Hepatocyte (in vitro differentiated cells): ENCODE results near the gene SDHA. TPM values are rescaled to one million over a fixed set of nuclear protein-coding genes. Genes with fewer than 3 reads are reported as not detected.
"Not testable (repeated sequence)": the region's sequence is repeated elsewhere in the genome, so short reads cannot be mapped to it uniquely, and the experiment has no call there.

Experiments used
- DNase-seq: peaks from one replicate; pipeline ENCODE4 v3.0.0-alpha.2; 2016; ENCODE audit warnings: low spot score
- H2AFZ ChIP-seq: fragments of 200-600 bp; sonication (generic); 2 replicates; pipeline ENCODE4 v1.6.0; 2016; ENCODE audit warnings: antibody characterized with exemption, mild to moderate bottlenecking
- H3K27ac ChIP-seq: fragments of 200-600 bp; sonication (generic); 2 replicates; pipeline ENCODE4 v1.5.1; 2016; ENCODE audit warnings: mild to moderate bottlenecking
- H3K27me3 ChIP-seq: fragments of 200-600 bp; sonication (generic); 2 replicates; pipeline ENCODE4 v1.6.1; 2016
- H3K36me3 ChIP-seq: fragments of 200-600 bp; sonication (generic); replicated peaks from 2 replicates; pipeline ENCODE4 v1.5.1; 2016; ENCODE audit warnings: low read depth; ENCODE audit not compliant: insufficient read depth
- H3K4me1 ChIP-seq: fragments of 200-600 bp; sonication (generic); 2 replicates; pipeline ENCODE4 v1.5.1; 2016; ENCODE audit warnings: mild to moderate bottlenecking, moderate library complexity; ENCODE audit not compliant: insufficient read depth
- H3K4me2 ChIP-seq: fragments of 200-600 bp; sonication (generic); 2 replicates; pipeline ENCODE4 v1.6.0; 2016
- H3K4me3 ChIP-seq: fragments of 200-600 bp; sonication (generic); 2 replicates; pipeline ENCODE4 v1.5.1; 2016; ENCODE audit warnings: mild to moderate bottlenecking
- H3K79me2 ChIP-seq: fragments of 200-600 bp; sonication (generic); 2 replicates; pipeline ENCODE4 v1.6.0; 2017; ENCODE audit warnings: mild to moderate bottlenecking
- H3K9me2 ChIP-seq: fragments of 200-600 bp; sonication (generic); replicated peaks from 2 replicates; pipeline ENCODE4 v1.6.0; 2017; ENCODE audit warnings: mild to moderate bottlenecking; ENCODE audit not compliant: insufficient read depth
- H3K9me3 ChIP-seq: fragments of 200-600 bp; sonication (generic); 2 replicates; pipeline ENCODE4 v1.5.1; 2016; ENCODE audit warnings: low read depth, mild to moderate bottlenecking
- H4K20me1 ChIP-seq: fragments of 200-600 bp; sonication (generic); 2 replicates; pipeline ENCODE4 v1.6.0; 2016; ENCODE audit warnings: mild to moderate bottlenecking; ENCODE audit not compliant: insufficient read depth, poor library complexity, severe bottlenecking
- CTCF ChIP-seq: fragments of 200-600 bp; sonication (generic); IDR thresholded peaks from 2 replicates; pipeline ENCODE4 v1.5.1; 2016; ENCODE audit warnings: antibody characterized with exemption, mild to moderate bottlenecking; ENCODE audit not compliant: poor library complexity
- EZH2 ChIP-seq: fragments of 200-600 bp; sonication (generic); IDR thresholded peaks from 2 replicates; pipeline ENCODE4 v1.6.1; 2016; ENCODE audit warnings: antibody characterized with exemption, mild to moderate bottlenecking, borderline replicate concordance
- EZH2phosphoT487 ChIP-seq: fragments of 200-600 bp; sonication (generic); IDR thresholded peaks from one replicate; pipeline ENCODE4 v1.6.1; 2018; ENCODE audit warnings: antibody characterized with exemption, mild to moderate bottlenecking, low read depth, moderate library complexity; ENCODE audit not compliant: unreplicated experiment, severe bottlenecking
- WGBS: methylation state at CpG from one replicate; pipeline ENCODE4 v1.1.6; 2016; ENCODE audit warnings: low lambda C conversion rate; ENCODE audit errors: missing lambda C conversion rate; 5-methylcytosine and 5-hydroxymethylcytosine counted together
- polyA plus RNA-seq: library from polyadenylated mRNA; unstranded; fragments of >200 nt; fragmentation: Nextera tagmentation; extraction: Ambion mirVana; gene quantifications from 2 replicates; pipeline ENCODE4 v1.2.1, GENCODE V29; 2016
- total RNA-seq: library from RNA; depleted of rRNA; stranded (reverse); fragments of >200 nt; gene quantifications from 2 replicates; pipeline ENCODE4 v1.2.3, GENCODE V29; 2014

The SDHA gene
- total RNA-seq (91.2 and 102 TPM in 2 replicates), polyA plus RNA-seq (140 and 159 TPM in 2 replicates)

DNA sequence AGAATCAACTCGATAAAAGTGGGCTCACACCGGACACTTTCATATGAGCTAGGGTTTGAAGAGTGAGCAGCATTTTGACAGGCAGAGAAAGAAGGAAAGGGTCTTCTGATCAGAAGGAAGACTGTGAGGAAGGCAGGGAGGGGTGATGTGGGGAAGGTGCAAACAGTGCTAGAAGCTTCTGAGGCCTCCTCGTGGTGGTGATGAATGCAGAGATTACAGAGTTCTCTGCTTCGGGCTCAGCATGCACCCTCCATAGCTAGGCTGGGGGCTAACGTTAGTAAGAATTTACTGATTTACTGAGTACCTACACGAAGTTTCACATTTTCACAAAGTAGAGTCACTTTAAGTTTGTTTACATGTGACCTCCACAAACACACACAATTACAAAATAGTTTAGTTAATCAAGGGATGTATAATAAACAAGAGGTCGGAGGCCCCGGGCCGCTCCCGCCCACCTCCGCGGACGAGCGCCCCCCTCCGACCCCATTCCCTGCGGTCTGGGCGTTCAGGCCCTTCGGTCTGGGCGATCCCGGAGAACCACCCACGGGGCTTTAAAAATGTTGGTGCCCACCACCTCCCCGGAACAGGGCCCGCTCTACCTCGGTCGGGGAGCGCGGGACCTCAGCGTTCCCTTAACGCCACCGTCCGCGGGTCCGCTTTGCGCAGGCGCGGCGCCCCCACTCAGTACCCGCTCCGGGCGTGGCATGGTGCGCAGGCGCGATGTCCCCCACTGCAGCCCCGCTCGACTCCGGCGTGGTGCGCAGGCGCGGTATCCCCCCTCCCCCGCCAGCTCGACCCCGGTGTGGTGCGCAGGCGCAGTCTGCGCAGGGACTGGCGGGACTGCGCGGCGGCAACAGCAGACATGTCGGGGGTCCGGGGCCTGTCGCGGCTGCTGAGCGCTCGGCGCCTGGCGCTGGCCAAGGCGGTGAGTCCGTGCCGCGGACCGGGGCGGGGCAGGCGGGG lies at the start of gene SDHA, which contains the start of gene CCDC127:
SDHA (plus strand) TSS at position 827 of the 963 bp plus-strand sequence; CDS start at position 863, 36 bp downstream.
CCDC127 (minus strand) TSS at position 660 of the 963 bp plus-strand sequence. CDS start 1,304 bp downstream, outside the sequence.
- Histone ChIP-seq H2AFZ (peak within 1 kb of the TSS; percentile 92), H3K4me3 (peak within 1 kb of the TSS; percentile 90), H4K20me1 (peaks cover 33% of the 10 kb centered on the region), H3K4me2 (peak within 1 kb of the TSS; percentile 90), H3K4me1 (peaks cover 17% of the 10 kb centered on the region), H3K79me2 (peaks cover 72% of the 10 kb centered on the region), H3K27ac (peak within 1 kb of the TSS; percentile 75)
- not testable (repeated sequence) for H3K36me3 ChIP-seq, H3K9me2 ChIP-seq, H3K27me3 ChIP-seq, H3K9me3 ChIP-seq
- TF ChIP-seq CTCF = peak; percentile 53
- DNase-seq = peak; percentile 99
- WGBS = 4% methylated on average over 75 of the region's 75 CpGs

GRCh38 chr5:169071-169727 lies 48.9 kb upstream of the SDHA start:
- Histone ChIP-seq H3K27ac (no peak overlapping the region), H3K4me3 (no peak overlapping the region), H2AFZ (no peak overlapping the region), H3K79me2 (no peaks in the 10 kb centered on the region), H3K36me3 (no peaks in the 10 kb centered on the region), H3K4me2 (no peak overlapping the region), H3K27me3 (no peaks in the 10 kb centered on the region), H4K20me1 (no peaks in the 10 kb centered on the region), H3K4me1 (no peaks in the 10 kb centered on the region), H3K9me3 (no peaks in the 10 kb centered on the region), H3K9me2 (no peaks in the 10 kb centered on the region)
- TF ChIP-seq EZH2 (no peak), EZH2phosphoT487 (no peak), CTCF (no peak)
- DNase-seq = no peak
- 90% methylated on average over 32 of the region's 32 CpGs for WGBS

DNA sequence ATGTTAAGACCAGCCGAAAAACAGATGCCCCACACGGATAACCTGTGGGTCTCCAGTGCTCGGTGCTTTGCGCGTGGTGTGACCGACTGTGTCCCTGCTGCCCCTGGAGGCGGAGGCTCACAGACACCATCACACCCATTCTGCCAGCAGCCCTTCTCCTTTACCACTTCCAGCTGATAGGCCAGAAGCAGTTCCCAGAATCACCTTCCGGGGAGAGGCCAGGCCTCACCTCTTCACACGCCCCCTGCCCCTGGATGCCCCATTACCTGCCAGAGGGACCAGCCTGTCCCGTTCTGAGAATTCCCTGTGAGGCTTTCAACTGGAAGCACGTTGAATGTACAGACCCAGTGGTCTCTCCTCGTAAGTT lies 48.4 kb upstream of the SDHA start:
- H2AFZ ChIP-seq = no peak overlapping the region
- no peak overlapping the region for H3K4me2 ChIP-seq

More for the DNA sequence above, 48.4 kb upstream of the SDHA start:
- H3K4me1 ChIP-seq = no peaks in the 10 kb centered on the region
- H3K9me3 ChIP-seq = no peaks in the 10 kb centered on the region
- H3K4me3 ChIP-seq = no peak overlapping the region
- no peaks in the 10 kb centered on the region for H3K36me3 ChIP-seq
- H3K9me2 ChIP-seq = no peaks in the 10 kb centered on the region
- 95% methylated on average over 9 of the region's 12 CpGs for WGBS
- H4K20me1 ChIP-seq = no peaks in the 10 kb centered on the region
- no peak overlapping the region for H3K27ac ChIP-seq
- H3K27me3 ChIP-seq = no peaks in the 10 kb centered on the region
- no peaks in the 10 kb centered on the region for H3K79me2 ChIP-seq
- DNase-seq = no peak
- TF ChIP-seq EZH2 (no peak), CTCF (no peak), EZH2phosphoT487 (no peak)
